Kidney (tissue), 14 donors: ENCODE results near the gene B3GALT2. TPM values are rescaled to one million over a fixed set of nuclear protein-coding genes. Genes with fewer than 3 reads are reported as not detected.

ENCODE experiments used
- DNase-seq, 5 donors: peaks; one replicate each; pipeline ENCODE4 v3.0.0-alpha.2; 2013 to 2020
- FAIRE-seq: peaks from 2 replicates; lab custom pipeline; 2012; peaks lifted over from hg19 to GRCh38; lab: Jason Lieb, UNC
- H3K27ac ChIP-seq, 2 donors: one replicate each; pipeline ENCODE4 v1.7.0; 2013; ENCODE audit warnings: low read depth in 2 of 2, low read length in 2 of 2, inconsistent platforms in 1 of 2
- H3K27me3 ChIP-seq: one replicate; pipeline ENCODE4 v1.7.1; 2013; ENCODE audit warnings: low read length, inconsistent platforms; ENCODE audit not compliant: control insufficient read depth, insufficient read depth
- H3K36me3 ChIP-seq, 3 donors: one replicate each; pipeline versions ENCODE4 v1.7.0 to v1.7.1; 2013; ENCODE audit warnings: low read length in 3 of 3, control low read depth in 1 of 3, inconsistent platforms in 1 of 3; ENCODE audit not compliant: insufficient read depth in 3 of 3, control insufficient read depth in 2 of 3
- H3K4me1 ChIP-seq, 3 donors: one replicate each; pipeline versions ENCODE4 v1.7.0 to v1.7.1; 2013; ENCODE audit warnings: low read length in 3 of 3, inconsistent platforms in 1 of 3, low read depth in 1 of 3; ENCODE audit not compliant: control insufficient read depth in 2 of 3, insufficient read depth in 2 of 3
- H3K4me3 ChIP-seq, 3 donors: one replicate each; pipeline versions ENCODE4 v1.7.0 to v1.8.1; 2013; ENCODE audit warnings: low read length in 3 of 3, control low read depth in 1 of 3, inconsistent platforms in 1 of 3
- H3K9ac ChIP-seq, 3 donors: one replicate each; pipeline versions ENCODE4 v1.7.0 to v1.7.1; 2013; ENCODE audit warnings: low read length in 3 of 3, control low read depth in 1 of 3, inconsistent platforms in 1 of 3
- H3K9me3 ChIP-seq, 3 donors: one replicate each; pipeline versions ENCODE4 v1.7.0 to v1.7.1; 2013; ENCODE audit warnings: low read length in 3 of 3, control low read depth in 1 of 3, inconsistent platforms in 1 of 3; ENCODE audit not compliant: control insufficient read depth in 2 of 3, insufficient read depth in 1 of 3
- intact Hi-C: fragments of 100-400 bp; cut with DNase I; formaldehyde crosslinking; loops from one replicate; pipeline ENCODE4 v1.11.1; 2022
- polyA plus RNA-seq: library from polyadenylated mRNA; stranded (reverse); fragments of 350-450 nt; fragmentation: Illumina TruSeq; extraction: RNeasy Lipid Tissue Mini Kit (QIAGEN cat#74804); gene quantifications from one replicate; pipeline ENCODE4 v1.2.3, GENCODE V29; 2014; ENCODE audit warnings: low read depth, low replicate concordance; ENCODE audit not compliant: insufficient read depth
- total RNA-seq: library from RNA; stranded (reverse); fragmentation: NEBNext Ultra II Directional; extraction: Animal tissue kit (Norgen Biotek cat#: 25700); gene quantifications from one replicate; pipeline ENCODE4 v1.2.1, GENCODE V29; 2021
- TF ChIP-seq, protein P1 (sequence below): IDR thresholded peaks from 3 replicates; pipeline ENCODE4 v1.5.1; 2012; ENCODE audit warnings: mild to moderate bottlenecking, moderate library complexity, borderline replicate concordance; ENCODE audit not compliant: insufficient read depth; ENCODE audit errors: extremely low read depth
- donor health status: control.
- donor health status: control.
- donor health status: control.
- donor health status: control.
- donor health status: control.
- donor health status: DM: yes; HTN: yes; CAD: no.
- donor health status: Normal renal cell carcinoma (clear cell type).

The B3GALT2 gene
- total and polyA plus RNA-seq, 2 donors from 2014 or later, result 0.25 to 2.2 TPM

DNA sequence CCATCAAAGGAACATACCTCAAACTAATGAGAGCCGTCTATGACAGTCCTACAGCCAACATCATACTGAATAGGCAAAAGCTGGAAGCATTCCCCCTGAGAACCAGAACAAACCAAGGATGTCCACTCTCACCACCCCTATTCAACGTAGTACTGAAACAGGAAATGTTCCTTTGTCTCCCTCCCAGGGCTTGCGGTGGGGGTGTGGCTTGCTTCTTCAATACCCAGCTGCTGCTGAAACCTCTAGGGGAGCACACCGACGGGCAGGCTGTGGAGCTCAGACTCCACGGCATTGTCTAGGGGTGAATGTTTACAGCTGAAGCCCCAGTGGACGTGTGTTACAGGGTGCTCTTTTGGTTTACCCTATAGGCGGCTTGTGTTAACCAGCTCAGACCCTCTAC lies 30.5 kb upstream of the B3GALT2 start:
- H3K27ac ChIP-seq, result no peak overlapping the region
- FAIRE-seq, result no peak

DNA sequence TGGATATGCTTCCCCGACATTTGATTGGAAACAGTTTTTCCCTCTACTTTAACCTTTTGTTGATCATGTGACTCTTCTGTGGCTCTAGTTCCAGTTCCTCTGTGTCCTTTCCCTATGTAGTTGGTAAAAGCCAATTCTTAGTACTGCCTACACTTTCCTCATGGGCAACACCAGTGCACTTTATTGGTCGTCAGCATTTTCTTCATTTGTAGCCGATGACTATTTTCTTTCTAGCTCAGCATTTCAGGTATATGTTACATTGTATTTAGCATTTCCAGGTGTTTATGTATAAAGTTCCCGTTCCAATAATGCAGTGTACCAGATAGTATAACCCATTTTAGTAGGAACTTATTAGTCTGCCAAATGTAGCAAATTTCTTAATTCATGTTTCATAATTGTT lies 27.6 kb upstream of the B3GALT2 start:
- Histone ChIP-seq H3K9me3 (no peaks in the 10 kb centered on the region), H3K27ac (no peak overlapping the region), H3K4me3 (no peak overlapping the region), H3K4me1 (no peaks in the 10 kb centered on the region), H3K36me3 (peaks cover 0 to 5% (median 5%) of the 10 kb centered on the region in 3 donors), H3K27me3 (no peaks in the 10 kb centered on the region), H3K9ac (no peak overlapping the region)
- FAIRE-seq (no peak), DNase-seq (no peak)
- TF ChIP-seq, protein P1, sequence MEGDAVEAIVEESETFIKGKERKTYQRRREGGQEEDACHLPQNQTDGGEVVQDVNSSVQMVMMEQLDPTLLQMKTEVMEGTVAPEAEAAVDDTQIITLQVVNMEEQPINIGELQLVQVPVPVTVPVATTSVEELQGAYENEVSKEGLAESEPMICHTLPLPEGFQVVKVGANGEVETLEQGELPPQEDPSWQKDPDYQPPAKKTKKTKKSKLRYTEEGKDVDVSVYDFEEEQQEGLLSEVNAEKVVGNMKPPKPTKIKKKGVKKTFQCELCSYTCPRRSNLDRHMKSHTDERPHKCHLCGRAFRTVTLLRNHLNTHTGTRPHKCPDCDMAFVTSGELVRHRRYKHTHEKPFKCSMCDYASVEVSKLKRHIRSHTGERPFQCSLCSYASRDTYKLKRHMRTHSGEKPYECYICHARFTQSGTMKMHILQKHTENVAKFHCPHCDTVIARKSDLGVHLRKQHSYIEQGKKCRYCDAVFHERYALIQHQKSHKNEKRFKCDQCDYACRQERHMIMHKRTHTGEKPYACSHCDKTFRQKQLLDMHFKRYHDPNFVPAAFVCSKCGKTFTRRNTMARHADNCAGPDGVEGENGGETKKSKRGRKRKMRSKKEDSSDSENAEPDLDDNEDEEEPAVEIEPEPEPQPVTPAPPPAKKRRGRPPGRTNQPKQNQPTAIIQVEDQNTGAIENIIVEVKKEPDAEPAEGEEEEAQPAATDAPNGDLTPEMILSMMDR, result no peak
- intact Hi-C loops, result no loop called here

More for the DNA sequence above, 30.5 kb upstream of the B3GALT2 start:
- DNase-seq, result no peak
- Histone ChIP-seq H3K4me1 (no peaks in the 10 kb centered on the region), H3K27me3 (no peaks in the 10 kb centered on the region), H3K36me3 (peaks cover 0 to 5% (median 5%) of the 10 kb centered on the region in 3 donors), H3K4me3 (no peak overlapping the region), H3K9ac (no peak overlapping the region), H3K9me3 (no peaks in the 10 kb centered on the region)
- TF ChIP-seq, protein P1, result no peak
- intact Hi-C loops, result no loop called here

DNA sequence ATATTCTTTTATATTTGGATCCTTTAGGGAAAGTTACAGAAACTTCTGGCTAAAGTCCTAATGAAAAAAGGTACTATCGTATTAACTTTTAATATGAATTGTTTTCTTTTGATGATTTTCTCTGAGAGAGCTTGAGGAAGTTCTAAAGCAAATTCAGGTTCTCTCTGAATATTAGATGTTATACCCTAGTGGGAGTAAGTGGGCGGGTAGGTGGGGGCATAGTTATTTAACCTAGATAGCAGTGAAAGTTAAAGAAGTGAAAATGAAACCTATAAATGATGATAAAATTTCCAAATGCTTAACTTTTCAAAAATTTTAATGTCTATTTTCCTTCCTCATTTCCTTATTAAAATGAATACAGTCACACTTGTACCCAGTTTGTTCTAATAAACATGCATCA lies 26.2 kb upstream of the B3GALT2 start:
- intact Hi-C loops, result no loop called here

More for the DNA sequence above, 26.2 kb upstream of the B3GALT2 start:
- DNase-seq (no peak), FAIRE-seq (no peak)
- Histone ChIP-seq H3K9me3 (peaks cover 0 to 1% (median 0%) of the 10 kb centered on the region in 3 donors), H3K9ac (no peak overlapping the region), H3K4me1 (no peaks in the 10 kb centered on the region), H3K27me3 (no peaks in the 10 kb centered on the region), H3K4me3 (no peak overlapping the region), H3K36me3 (peaks cover 0 to 5% (median 5%) of the 10 kb centered on the region in 3 donors), H3K27ac (no peak overlapping the region)
- TF ChIP-seq, protein P1, result no peak
